ENCODE data around the gene JPT1.
A peak's percentile ranks its signal among the peaks of the same experiment; 100 is the strongest.
"Not testable (repeated sequence)": the region's sequence is repeated elsewhere in the genome, so short reads cannot be mapped to it uniquely, and the experiment has no call there.

Gene JPT1

GRCh38 chr17:75129576-75129975 lies 24.7 kb downstream of the JPT1 start:
- no peak for DNase-seq

GRCh38 chr17:75128694-75129505 lies 25.4 kb downstream of the JPT1 start:
- no peak for DNase-seq

GRCh38 chr17:75127936-75128335 lies 26.4 kb downstream of the JPT1 start:
- DNase-seq: not testable (repeated sequence)

GRCh38 chr17:75126954-75127353 lies 27.4 kb downstream of the JPT1 start:
- no peak for DNase-seq

- DNase-seq: peak in 1 of 2 donors; percentile 23
Measured at GRCh38 chr17:75125984-75126383, 28.3 kb downstream of the JPT1 start.

- no peak for DNase-seq
Measured at GRCh38 chr17:75124819-75125162, 29.5 kb downstream of the JPT1 start.

- peak; percentile 35 to 39 for DNase-seq
Measured at GRCh38 chr17:75124041-75124818, 30.1 kb downstream of the JPT1 start.

GRCh38 chr17:75118307-75118706 lies 36.0 kb downstream of the JPT1 start:
- no peak for DNase-seq

- DNase-seq: no peak
Measured at GRCh38 chr17:75116737-75117136, 37.6 kb downstream of the JPT1 start.

GRCh38 chr17:75115555-75115954 lies 38.8 kb downstream of the JPT1 start:
- no peak for DNase-seq

- no peak for DNase-seq
Measured at GRCh38 chr17:75114552-75115314, 39.6 kb downstream of the JPT1 start.

- DNase-seq: peak; percentile 88 to 92
Measured at GRCh38 chr17:75113798-75114551, 40.3 kb downstream of the JPT1 start.

- DNase-seq: no peak
Measured at GRCh38 chr17:75111777-75112335, 42.5 kb downstream of the JPT1 start.

GRCh38 chr17:75110234-75110937 lies 43.9 kb downstream of the JPT1 start:
- no peak for DNase-seq

GRCh38 chr17:75109407-75110233 lies 44.7 kb downstream of the JPT1 start, which contains the start of gene ARMC7:
Gene ARMC7 (plus strand): TSS chr17:75109969. CDS start chr17:75110289, 320 bp downstream.
- peak; percentile 89 to 93 for DNase-seq

GRCh38 chr17:75109046-75109406 lies 45.3 kb downstream of the JPT1 start:
- DNase-seq: no peak

GRCh38 chr17:75108193-75108592 lies 46.1 kb downstream of the JPT1 start:
- DNase-seq: no peak

GRCh38 chr17:75105126-75106080 lies 48.9 kb downstream of the JPT1 start:
- peak in 1 of 2 donors; percentile 28 for DNase-seq
